Measurements from ENCODE around the gene SF3A1. TPM values are rescaled to one million over a fixed set of nuclear protein-coding genes. Genes with fewer than 3 reads are reported as not detected.
"Not testable (repeated sequence)": the region's sequence is repeated elsewhere in the genome, so short reads cannot be mapped to it uniquely, and the experiment has no call there.

The SF3A1 gene
- total and polyA plus RNA-seq, 4 donors, result 19.6 to 41.6 (median 23.9) TPM

DNA sequence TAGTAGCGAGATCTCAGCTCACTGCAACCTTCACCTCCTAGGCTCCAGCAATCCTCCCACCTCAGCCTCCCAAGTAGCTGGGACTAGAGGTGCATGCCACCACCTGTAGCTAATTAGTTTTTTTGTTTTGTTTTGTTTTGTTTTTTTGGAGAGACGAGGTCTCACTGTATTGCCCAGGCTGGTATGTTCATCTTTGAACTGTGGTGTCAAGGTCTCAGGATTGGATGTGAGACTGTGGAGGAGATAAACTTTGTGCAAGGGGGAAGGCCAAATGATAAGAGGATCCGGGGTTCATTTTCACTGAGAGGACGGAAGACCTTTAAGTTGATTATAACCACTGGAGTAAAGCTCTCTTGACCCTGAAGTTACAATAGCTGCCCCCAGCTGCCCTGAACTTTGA lies 49.0 kb upstream of the SF3A1 start (continued):
- TF ChIP-seq, protein P1, sequence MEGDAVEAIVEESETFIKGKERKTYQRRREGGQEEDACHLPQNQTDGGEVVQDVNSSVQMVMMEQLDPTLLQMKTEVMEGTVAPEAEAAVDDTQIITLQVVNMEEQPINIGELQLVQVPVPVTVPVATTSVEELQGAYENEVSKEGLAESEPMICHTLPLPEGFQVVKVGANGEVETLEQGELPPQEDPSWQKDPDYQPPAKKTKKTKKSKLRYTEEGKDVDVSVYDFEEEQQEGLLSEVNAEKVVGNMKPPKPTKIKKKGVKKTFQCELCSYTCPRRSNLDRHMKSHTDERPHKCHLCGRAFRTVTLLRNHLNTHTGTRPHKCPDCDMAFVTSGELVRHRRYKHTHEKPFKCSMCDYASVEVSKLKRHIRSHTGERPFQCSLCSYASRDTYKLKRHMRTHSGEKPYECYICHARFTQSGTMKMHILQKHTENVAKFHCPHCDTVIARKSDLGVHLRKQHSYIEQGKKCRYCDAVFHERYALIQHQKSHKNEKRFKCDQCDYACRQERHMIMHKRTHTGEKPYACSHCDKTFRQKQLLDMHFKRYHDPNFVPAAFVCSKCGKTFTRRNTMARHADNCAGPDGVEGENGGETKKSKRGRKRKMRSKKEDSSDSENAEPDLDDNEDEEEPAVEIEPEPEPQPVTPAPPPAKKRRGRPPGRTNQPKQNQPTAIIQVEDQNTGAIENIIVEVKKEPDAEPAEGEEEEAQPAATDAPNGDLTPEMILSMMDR (IDR thresholded peaks at IDR 0.05; ENCODE audit: low read depth, low read length, missing input control), result no peak
- no peak for TF ChIP-seq RAD21 (IDR thresholded peaks at IDR 0.05)
- TF ChIP-seq YY1 (IDR thresholded peaks at IDR 0.05), result no peak
- no peak for TF ChIP-seq FOXA2 (IDR thresholded peaks at IDR 0.05)
- no peak for TF ChIP-seq JUND (IDR thresholded peaks at IDR 0.05)
- TF ChIP-seq, protein P2, sequence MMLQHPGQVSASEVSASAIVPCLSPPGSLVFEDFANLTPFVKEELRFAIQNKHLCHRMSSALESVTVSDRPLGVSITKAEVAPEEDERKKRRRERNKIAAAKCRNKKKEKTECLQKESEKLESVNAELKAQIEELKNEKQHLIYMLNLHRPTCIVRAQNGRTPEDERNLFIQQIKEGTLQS (IDR thresholded peaks at IDR 0.05), result no peak
- no peak for TF ChIP-seq FOXA1 (IDR thresholded peaks at IDR 0.05)
- no peak for TF ChIP-seq TAF1 (conservative IDR thresholded peaks at IDR 0.05)

DNA sequence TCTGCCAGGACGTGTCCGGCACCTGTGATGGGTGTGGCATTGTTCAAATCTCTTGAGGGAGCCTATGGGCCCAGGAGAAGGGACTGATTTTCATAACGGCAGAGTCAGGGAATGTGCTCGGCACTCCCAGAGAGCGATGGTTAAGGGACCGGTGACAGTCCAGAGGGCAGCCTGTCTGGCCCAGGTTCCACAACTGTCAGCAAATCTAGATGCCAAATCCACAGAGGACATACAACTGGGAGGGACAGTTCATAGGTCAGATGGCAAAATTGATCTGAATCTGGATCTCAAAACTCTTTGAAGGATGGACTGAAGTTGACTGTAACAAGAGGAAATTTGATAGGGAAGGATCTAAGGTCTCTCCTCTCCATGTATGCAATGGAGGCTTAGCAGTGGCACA lies 47.6 kb upstream of the SF3A1 start:
- no peak overlapping the region for H3K9ac ChIP-seq (ENCODE audit: low read depth in 1 of 2, low read length in 2 of 2)

DNA sequence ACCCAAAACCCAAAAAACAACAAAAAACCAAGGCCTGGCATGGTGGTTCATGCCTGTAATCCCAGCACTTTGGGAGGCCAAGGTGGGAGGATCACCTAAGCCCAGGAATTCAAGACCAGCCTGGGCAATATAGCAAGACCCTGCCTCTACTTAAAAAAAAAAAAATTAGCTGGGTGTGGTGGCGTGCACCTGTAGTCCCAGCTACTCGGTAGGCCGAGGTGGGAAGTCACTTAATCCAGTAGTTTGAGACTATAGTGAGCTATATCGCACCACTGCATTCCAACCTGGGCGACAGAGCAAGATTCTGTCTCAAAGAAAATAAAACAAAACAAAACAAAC lies 46.0 kb upstream of the SF3A1 start:
- 90% methylated on average over 5 of the region's 5 CpGs for WGBS

More for the DNA sequence above, 47.6 kb upstream of the SF3A1 start:
- H3K9me3 ChIP-seq (ENCODE audit: control insufficient read depth in 4 of 4, low read length in 3 of 4), result no peaks in the 10 kb centered on the region
- peaks cover 3 to 29% (median 24%) of the 10 kb centered on the region in 4 donors for H3K36me3 ChIP-seq (ENCODE audit: control insufficient read depth in 4 of 4, insufficient read depth in 3 of 4, low read depth in 1 of 4, low read length in 3 of 4)
- no peaks in the 10 kb centered on the region for H3K27me3 ChIP-seq (ENCODE audit: control insufficient read depth in 4 of 4, insufficient read depth in 4 of 4, low read length in 3 of 4)
- H3K4me1 ChIP-seq (ENCODE audit: control insufficient read depth in 4 of 4, insufficient read depth in 4 of 4, low read length in 3 of 4), result peaks cover 12 to 75% (median 69%) of the 10 kb centered on the region in 4 donors
- WGBS, result 41% methylated on average over 6 of the region's 6 CpGs
- TF ChIP-seq JUND (IDR thresholded peaks at IDR 0.05) (peak; percentile 51 to 81), RAD21 (IDR thresholded peaks at IDR 0.05) (peak; percentile 17 to 50), HNF4A (conservative IDR thresholded peaks at IDR 0.05) (peak; percentile 98 to 99), YY1 (IDR thresholded peaks at IDR 0.05) (peak; percentile 76), HNF4G (IDR thresholded peaks at IDR 0.05) (peak; percentile 93), SP1 (IDR thresholded peaks at IDR 0.05) (peak; percentile 85), EGR1 (IDR thresholded peaks at IDR 0.05; ENCODE audit: low read depth in 2 of 2) (peak in 1 of 2 donors; percentile 26), NR2F2 (IDR thresholded peaks at IDR 0.05) (peak; percentile 94), RXRA (IDR thresholded peaks at IDR 0.05) (peak; percentile 95 to 96), FOXA2 (IDR thresholded peaks at IDR 0.05) (peak; percentile 54), TAF1 (conservative IDR thresholded peaks at IDR 0.05) (no peak), GABPA (IDR thresholded peaks at IDR 0.05 in 1 of 2, conservative IDR thresholded peaks at IDR 0.05 in 1 of 2) (peak in 1 of 2 donors; percentile 35), FOXA1 (IDR thresholded peaks at IDR 0.05) (peak; percentile 58)
- TF ChIP-seq, protein P3, sequence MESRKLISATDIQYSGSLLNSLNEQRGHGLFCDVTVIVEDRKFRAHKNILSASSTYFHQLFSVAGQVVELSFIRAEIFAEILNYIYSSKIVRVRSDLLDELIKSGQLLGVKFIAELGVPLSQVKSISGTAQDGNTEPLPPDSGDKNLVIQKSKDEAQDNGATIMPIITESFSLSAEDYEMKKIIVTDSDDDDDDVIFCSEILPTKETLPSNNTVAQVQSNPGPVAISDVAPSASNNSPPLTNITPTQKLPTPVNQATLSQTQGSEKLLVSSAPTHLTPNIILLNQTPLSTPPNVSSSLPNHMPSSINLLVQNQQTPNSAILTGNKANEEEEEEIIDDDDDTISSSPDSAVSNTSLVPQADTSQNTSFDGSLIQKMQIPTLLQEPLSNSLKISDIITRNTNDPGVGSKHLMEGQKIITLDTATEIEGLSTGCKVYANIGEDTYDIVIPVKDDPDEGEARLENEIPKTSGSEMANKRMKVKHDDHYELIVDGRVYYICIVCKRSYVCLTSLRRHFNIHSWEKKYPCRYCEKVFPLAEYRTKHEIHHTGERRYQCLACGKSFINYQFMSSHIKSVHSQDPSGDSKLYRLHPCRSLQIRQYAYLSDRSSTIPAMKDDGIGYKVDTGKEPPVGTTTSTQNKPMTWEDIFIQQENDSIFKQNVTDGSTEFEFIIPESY (IDR thresholded peaks at IDR 0.05), result peak; percentile 51
- TF ChIP-seq, protein P4, sequence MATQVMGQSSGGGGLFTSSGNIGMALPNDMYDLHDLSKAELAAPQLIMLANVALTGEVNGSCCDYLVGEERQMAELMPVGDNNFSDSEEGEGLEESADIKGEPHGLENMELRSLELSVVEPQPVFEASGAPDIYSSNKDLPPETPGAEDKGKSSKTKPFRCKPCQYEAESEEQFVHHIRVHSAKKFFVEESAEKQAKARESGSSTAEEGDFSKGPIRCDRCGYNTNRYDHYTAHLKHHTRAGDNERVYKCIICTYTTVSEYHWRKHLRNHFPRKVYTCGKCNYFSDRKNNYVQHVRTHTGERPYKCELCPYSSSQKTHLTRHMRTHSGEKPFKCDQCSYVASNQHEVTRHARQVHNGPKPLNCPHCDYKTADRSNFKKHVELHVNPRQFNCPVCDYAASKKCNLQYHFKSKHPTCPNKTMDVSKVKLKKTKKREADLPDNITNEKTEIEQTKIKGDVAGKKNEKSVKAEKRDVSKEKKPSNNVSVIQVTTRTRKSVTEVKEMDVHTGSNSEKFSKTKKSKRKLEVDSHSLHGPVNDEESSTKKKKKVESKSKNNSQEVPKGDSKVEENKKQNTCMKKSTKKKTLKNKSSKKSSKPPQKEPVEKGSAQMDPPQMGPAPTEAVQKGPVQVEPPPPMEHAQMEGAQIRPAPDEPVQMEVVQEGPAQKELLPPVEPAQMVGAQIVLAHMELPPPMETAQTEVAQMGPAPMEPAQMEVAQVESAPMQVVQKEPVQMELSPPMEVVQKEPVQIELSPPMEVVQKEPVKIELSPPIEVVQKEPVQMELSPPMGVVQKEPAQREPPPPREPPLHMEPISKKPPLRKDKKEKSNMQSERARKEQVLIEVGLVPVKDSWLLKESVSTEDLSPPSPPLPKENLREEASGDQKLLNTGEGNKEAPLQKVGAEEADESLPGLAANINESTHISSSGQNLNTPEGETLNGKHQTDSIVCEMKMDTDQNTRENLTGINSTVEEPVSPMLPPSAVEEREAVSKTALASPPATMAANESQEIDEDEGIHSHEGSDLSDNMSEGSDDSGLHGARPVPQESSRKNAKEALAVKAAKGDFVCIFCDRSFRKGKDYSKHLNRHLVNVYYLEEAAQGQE (IDR thresholded peaks at IDR 0.05), result peak; percentile 64
- TF ChIP-seq, protein P2 (IDR thresholded peaks at IDR 0.05), result peak; percentile 50
- TF ChIP-seq, protein P5, sequence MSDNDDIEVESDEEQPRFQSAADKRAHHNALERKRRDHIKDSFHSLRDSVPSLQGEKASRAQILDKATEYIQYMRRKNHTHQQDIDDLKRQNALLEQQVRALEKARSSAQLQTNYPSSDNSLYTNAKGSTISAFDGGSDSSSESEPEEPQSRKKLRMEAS (IDR thresholded peaks at IDR 0.05), result peak; percentile 81
- TF ChIP-seq, protein P1 (IDR thresholded peaks at IDR 0.05; ENCODE audit: low read depth, low read length, missing input control), result no peak
- H3K27ac ChIP-seq (ENCODE audit: low read depth in 1 of 2, low read length in 2 of 2), result peak overlapping the region; percentile 63 to 66
- no peak overlapping the region for H3K4me3 ChIP-seq (ENCODE audit: low read depth in 1 of 3, low read length in 3 of 3)
- no peak for DNase-seq (ENCODE audit: low spot score)

More for the DNA sequence above, 46.0 kb upstream of the SF3A1 start:
- Histone ChIP-seq H3K36me3 (ENCODE audit: control insufficient read depth in 4 of 4, insufficient read depth in 3 of 4, low read depth in 1 of 4, low read length in 3 of 4) (peaks cover 3 to 15% (median 11%) of the 10 kb centered on the region in 4 donors), H3K4me1 (ENCODE audit: control insufficient read depth in 4 of 4, insufficient read depth in 4 of 4, low read length in 3 of 4) (peaks cover 13 to 81% (median 68%) of the 10 kb centered on the region in 4 donors)
- DNase-seq (ENCODE audit: low spot score); H3K27me3 ChIP-seq (ENCODE audit: control insufficient read depth in 4 of 4, insufficient read depth in 4 of 4, low read length in 3 of 4); H3K4me3 ChIP-seq (ENCODE audit: low read depth in 1 of 3, low read length in 3 of 3); H3K9ac ChIP-seq (ENCODE audit: low read depth in 1 of 2, low read length in 2 of 2); H3K9me3 ChIP-seq (ENCODE audit: control insufficient read depth in 4 of 4, low read length in 3 of 4); H3K27ac ChIP-seq (ENCODE audit: low read depth in 1 of 2, low read length in 2 of 2): not testable (repeated sequence)

All from liver (tissue), 9 donors.